Caki2 (cell line): ENCODE data around the gene EGLN1. TPM values are rescaled to one million over a fixed set of nuclear protein-coding genes. Genes with fewer than 3 reads are reported as not detected.

ENCODE experiments used
- DNase-seq: peaks from one replicate; pipeline ENCODE4 v3.0.0-alpha.2; 2015; ENCODE audit warnings: low read depth
- in situ Hi-C: cut with HindIII; loops from 2 replicates; pipeline ENCODE4 v1.10.0; 2016; ENCODE audit warnings: low sequenced_read_pairs, low pct_unique_long_range_greater_than_20kb, mixed read lengths
- total RNA-seq: library from RNA; depleted of rRNA; stranded (reverse); fragments of >200 nt; shearing (Covaris generic); gene quantifications from 2 replicates; pipeline ENCODE4 v1.2.3, GENCODE V29; 2014; ENCODE audit warnings: low replicate concordance

Gene EGLN1
- total RNA-seq, 1 experiment from 2014 or later, result 54.6 TPM

GRCh38 chr1:231424950-231425805 lies 3.1 kb upstream of the EGLN1 start:
- in situ Hi-C loops, result no loop called here
- DNase-seq, result no peak

- in situ Hi-C loops, result no loop called here
- DNase-seq, result no peak
Measured at GRCh38 chr1:231423648-231424047, 1.6 kb upstream of the EGLN1 start.

DNA sequence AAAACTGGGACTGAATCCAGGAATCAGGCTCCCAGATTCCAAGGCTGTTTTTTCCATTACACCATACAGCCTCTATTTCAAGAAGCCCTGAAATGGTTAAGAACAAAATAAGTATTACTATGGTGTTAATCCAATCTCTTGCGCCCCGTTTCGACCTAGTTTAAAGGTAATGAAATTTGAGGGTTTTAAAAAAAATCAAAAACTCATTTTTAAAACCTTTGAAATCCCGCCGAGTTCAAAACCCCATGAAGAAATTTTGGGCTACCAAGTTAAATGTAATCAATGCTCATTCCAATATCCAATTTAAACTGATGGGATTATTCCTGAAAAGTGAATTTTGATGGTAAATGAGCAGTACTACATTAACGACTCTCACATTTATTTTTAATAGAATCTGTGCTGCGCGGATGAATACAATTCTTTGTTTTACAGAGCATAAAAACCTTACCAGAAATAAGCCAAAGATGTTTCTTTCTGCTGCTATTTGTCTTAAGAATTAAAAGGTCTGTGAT lies 767 bp upstream of the EGLN1 start:
- DNase-seq, result no peak
- in situ Hi-C loops, result no loop called here

DNA sequence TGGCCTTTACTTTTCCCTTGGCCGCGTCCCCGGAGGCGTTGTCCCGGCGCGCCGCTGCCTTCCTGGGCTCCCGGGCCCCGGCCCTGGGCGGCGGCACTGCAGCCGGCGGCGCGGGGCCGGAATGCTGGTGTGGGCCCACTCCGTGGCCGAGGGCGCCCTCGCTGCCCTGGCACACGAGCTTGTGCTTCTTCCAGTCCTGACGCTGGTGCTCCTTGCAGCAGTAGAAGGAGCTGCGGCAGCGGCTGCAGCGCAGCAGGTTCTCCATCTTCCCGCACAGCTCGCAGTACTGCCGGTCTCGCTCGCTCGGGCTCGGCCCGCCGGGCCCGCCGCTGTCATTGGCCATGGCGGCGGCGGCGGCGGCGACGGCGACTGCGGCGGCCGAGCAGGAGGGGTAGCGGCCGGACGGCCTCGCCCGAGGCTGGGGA lies 529 bp downstream of the EGLN1 start:
- no peak for DNase-seq

GRCh38 chr1:231420959-231421545 lies 1.0 kb downstream of the EGLN1 start:
- in situ Hi-C loops, result no loop called here
- DNase-seq, result peak; percentile 60

More for the DNA sequence above, 529 bp downstream of the EGLN1 start:
- in situ Hi-C loops, result no loop called here

DNA sequence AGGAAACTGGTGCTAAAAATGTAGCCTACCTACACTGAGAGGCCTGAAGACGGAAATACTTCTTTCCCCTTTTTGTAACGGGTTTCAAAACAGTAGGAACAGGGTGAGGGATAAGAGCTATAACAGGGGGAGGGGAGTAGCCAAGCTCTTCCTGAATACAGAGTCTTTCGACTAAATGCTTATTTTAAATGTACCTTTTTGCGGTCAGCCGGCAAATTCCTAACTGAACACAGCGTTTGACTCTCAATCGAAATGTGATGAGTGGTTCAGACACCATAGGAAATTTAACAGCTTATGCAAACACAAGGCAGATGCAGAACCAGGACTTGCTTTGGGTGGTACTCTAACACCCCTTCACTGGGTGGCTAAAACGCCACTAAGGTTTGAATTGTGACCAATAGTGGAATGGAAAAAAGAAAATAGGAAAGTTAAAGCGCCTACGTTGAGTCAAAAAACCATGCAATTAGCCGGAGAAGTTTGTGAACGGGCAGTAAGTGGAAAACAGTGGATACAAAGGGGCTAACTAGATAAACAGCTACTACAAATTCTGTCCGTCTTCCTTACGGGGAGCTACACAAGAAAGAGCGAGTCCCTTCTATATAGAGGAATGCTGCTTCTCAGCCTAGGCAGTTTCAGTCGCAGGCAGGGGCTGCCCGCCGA lies 1.7 kb downstream of the EGLN1 start:
- in situ Hi-C loops, result no loop called here
- no peak for DNase-seq

DNA sequence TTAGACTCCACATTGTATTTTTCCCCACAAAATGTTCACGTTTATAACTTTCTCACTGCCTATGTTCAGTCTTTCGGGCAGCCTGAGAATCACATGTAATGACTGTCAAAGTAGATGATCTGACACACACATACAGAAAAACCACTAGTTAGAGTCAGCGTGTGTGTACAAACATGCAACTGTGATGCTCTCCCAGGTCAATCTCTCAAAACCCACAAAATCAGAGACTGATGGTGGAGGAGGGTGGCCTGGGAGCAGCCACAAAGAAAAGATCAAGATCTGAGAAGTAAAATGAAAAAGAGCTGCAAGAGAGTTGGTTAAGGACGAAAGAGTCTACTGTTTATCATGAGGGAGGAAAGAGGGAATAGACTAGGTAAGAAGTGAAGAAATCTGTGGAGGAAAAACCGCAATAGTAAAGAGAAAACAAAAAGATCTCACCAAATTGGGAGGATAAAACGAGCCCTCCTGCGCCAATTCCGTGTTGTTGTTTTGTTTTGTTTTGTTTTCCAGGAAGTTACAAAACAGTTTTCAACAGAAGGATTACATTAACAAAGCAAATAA lies 2.3 kb downstream of the EGLN1 start:
- DNase-seq, result no peak
- in situ Hi-C loops, result no loop called here

- no peak for DNase-seq
- in situ Hi-C loops, result no loop called here
Measured at GRCh38 chr1:231419147-231419546, 2.9 kb downstream of the EGLN1 start.

- in situ Hi-C loops, result no loop called here
- no peak for DNase-seq
Measured at GRCh38 chr1:231418741-231419107, 3.4 kb downstream of the EGLN1 start.

DNA sequence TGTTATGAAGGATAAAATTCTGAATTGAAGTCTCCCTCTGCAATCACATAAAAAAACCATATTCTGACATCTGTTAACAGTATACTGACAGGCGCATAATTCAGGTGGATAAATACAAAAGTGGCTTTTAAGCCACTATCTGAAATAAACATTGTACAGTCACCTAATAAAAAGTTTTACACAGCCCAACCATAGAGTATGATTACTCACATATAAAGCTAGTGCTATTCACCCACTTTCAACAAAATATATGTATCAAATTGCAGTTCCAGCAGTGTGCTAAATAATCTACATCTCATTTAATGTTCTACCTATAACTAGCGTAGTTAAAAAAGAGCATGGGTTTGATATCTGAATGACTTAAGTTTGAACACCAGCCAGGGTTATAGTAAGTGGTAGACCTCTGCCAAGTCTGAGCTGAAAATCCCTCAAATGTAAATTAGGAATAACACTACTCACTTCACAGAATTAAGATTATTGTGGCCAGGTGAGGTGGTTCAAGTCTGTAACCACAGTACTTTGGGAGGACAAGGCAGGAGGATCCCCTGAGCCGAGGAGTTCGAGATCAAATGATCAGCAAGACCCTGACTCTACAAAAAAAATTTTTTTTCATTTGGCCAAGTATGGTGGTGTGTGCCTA lies 3.9 kb downstream of the EGLN1 start:
- no peak for DNase-seq
- in situ Hi-C loops, result no loop called here

DNA sequence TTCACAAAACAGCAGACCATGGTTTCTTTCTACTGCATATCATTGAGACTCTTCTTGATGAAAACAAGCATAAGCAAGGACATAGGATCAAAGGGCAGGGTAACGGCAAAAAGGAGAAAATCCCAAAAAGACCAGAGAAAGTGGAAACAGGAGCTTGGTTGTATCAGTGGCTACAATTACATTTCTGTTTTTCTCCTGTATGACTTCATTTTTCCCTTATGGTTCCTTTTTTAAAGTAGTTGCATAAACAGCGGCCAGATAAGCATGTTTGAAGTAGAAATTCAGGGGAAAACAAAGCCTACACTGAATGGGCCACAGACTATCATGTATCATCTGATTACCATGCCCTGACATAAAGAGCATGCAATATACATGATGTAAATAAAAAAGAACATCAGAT lies 4.6 kb downstream of the EGLN1 start:
- in situ Hi-C loops, result no loop called here
- DNase-seq, result no peak

GRCh38 chr1:231416901-231417300 lies 5.2 kb downstream of the EGLN1 start:
- DNase-seq, result no peak
- in situ Hi-C loops, result no loop called here

GRCh38 chr1:231415018-231415583 lies 7.0 kb downstream of the EGLN1 start:
- DNase-seq, result no peak
- in situ Hi-C loops, result no loop called here

DNA sequence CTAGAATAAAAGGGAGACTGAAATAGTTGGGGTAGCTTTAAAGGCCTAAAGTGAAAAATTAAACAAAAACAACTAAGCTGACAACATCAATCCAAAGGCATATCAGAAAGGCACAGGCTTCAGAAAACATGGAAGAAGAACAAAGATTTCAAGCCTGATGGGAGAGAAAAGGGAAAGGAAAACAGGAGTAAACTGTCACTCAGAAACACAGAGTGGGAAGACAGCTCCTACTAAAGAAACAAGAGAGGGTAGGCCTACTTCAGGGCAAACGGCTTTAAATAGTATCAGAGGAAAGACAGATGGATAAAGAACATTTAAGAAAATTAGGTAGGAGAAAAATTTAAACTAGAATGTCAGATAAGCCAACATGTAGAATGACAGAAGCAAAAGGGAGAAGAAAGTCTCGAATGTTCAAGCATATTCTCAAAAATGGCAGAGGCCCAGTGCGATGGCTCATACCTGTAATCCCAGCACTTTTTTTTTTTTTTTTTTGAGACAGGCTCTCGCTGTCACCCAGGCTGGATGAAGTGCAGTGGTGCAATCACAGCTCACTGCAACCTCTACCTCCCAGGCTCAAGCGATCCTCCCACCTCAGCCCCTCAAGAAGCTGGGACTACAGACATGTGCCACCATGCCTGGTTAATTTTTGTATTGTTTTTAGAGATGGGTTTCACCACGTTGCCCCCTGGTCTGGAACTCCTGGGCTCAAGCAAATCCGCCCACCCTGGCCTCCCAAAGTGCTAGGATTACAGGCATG lies 7.6 kb downstream of the EGLN1 start:
- in situ Hi-C loops, result no loop called here

DNA sequence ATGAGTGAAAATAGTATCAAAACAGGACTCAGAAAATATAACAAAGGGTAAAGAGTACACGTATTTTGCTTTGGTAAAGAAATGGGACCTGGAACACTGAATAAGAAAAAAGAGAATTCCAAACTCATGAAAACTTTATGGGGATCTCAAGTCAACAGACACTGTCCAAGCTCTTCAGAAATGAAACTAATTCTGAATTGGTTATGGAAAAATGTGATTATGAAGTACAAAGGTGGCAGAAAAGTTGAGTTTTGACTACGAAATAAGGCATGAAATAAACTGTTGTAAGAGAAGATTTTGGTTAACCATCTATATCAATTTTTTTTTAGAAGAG lies 8.4 kb downstream of the EGLN1 start:
- no peak for DNase-seq
- in situ Hi-C loops, result no loop called here

More for the DNA sequence above, 7.6 kb downstream of the EGLN1 start:
- no peak for DNase-seq

DNA sequence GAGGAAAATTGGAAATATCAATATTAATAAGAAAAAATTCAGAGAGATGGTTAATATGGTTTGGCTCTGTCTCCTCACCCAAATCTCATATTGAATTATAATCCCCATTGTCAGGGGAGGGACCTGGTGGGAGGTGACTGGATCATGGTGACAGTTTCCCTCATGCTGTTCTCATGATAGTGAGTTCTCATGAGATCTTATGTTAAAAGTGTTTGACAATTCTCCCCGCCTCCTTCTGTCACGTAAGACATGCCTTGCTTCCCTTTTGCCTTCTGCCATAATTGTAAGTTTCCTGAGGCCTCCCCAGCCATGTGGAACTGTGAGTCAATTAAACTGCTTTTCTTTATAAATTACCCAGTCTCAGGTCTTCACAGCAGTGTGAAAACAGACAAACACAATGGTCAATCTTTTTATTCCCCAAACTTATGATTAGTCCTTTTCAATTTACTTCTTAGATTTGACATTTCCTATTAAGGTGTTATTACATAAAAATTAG lies 11.0 kb downstream of the EGLN1 start:
- in situ Hi-C loops, result no loop called here

GRCh38 chr1:231410036-231410612 lies 12.0 kb downstream of the EGLN1 start:
- in situ Hi-C loops, result no loop called here
- DNase-seq, result no peak

More for the DNA sequence above, 11.0 kb downstream of the EGLN1 start:
- no peak for DNase-seq
